Measurements from ENCODE around the gene LRRFIP1.
"Not testable (repeated sequence)": the region's sequence is repeated elsewhere in the genome, so short reads cannot be mapped to it uniquely, and the experiment has no call there.

The LRRFIP1 gene

GRCh38 chr2:237682856-237683670 is 55.7 kb downstream of the LRRFIP1 start:
- no peak for DNase-seq (ENCODE audit: low read depth in 2 of 2)

DNA sequence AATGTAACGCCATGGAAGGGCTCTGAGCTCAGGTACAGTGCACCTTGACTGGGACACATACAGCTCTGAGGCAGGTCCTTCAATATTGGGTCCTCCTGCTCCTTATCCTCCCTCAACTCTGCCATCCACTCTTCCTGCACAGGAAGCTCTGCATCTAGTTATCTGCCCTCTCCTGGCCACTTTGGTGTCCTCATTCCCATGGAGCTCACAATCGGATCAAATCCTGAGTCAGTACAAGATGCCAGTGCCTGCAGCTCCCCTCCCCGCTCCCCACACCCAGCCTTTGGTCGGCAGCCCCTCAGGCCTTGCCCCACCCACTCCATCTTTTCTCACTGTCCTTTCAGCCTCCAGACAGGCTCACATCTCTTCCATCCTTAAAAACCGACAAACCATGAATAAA is 58.0 kb downstream of the LRRFIP1 start:
- DNase-seq (ENCODE audit: low read depth in 2 of 2): no peak

- no peak for DNase-seq (ENCODE audit: low read depth in 2 of 2)
These were observed 59.3 kb downstream of the LRRFIP1 start for GRCh38 chr2:237686659-237687136.

GRCh38 chr2:237688081-237688480 is 60.7 kb downstream of the LRRFIP1 start:
- no peak for DNase-seq (ENCODE audit: low read depth in 2 of 2)

DNA sequence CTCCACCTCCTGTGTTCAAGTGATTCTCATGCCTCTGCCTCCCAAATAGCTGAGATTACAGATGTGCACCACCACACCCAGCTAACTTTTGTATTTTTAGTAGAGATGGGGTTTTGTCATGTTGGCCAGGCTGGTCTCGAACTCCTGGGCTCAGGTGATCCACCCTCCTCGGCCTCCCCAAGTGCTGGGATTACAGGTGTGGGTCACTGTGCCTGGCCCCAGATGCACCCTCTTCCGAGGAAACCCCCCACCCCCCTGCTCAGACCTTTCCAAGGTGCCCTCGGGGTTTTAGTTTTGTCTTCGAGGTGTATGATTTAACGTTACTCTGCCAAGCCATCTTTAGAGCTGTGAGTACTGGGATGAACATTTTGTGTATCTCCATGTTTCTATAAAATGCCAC is 61.2 kb downstream of the LRRFIP1 start:
- not testable (repeated sequence) for DNase-seq (ENCODE audit: low read depth in 2 of 2)

GRCh38 chr2:237689336-237690131 is 62.1 kb downstream of the LRRFIP1 start:
- DNase-seq (ENCODE audit: low read depth in 2 of 2): no peak

GRCh38 chr2:237691029-237691907 is 63.9 kb downstream of the LRRFIP1 start:
- no peak for DNase-seq (ENCODE audit: low read depth in 2 of 2)

DNA sequence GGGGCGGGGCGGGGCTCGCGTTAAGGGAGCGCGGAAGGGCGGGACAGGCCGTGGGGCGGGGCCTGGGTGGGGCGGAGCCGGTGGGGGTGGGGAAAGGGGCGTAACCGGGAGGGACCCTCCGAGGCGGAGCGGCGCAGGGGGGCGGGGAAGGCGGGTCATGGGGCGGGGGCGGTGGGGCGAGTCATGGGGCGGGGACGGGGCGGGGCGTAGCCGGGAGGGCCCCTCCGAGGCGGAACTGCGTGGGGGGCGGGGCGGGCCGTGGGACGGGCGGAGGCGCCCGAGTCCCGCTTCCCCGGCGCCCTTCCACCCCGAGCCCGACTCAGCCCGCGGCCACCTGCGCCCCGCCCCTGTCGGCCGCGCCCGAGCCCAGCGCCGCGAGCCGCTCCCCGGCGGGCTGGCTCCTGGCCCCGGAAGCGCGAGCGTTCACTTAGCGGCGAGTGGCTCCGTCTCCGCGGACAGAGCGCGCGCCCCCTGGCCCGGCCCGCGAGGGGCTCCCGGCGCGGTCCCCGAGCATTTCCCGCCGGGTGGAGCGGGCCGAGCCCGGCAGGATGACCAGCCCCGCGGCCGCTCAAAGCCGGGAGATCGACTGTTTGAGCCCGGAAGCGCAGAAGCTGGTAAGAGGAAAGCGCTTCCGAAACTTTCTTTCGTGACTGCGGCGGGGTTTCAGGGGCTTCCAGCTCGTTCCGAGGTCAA is 64.7 kb downstream of the LRRFIP1 start:
- DNase-seq (ENCODE audit: low read depth in 2 of 2): peak; percentile 90 to 96

DNA sequence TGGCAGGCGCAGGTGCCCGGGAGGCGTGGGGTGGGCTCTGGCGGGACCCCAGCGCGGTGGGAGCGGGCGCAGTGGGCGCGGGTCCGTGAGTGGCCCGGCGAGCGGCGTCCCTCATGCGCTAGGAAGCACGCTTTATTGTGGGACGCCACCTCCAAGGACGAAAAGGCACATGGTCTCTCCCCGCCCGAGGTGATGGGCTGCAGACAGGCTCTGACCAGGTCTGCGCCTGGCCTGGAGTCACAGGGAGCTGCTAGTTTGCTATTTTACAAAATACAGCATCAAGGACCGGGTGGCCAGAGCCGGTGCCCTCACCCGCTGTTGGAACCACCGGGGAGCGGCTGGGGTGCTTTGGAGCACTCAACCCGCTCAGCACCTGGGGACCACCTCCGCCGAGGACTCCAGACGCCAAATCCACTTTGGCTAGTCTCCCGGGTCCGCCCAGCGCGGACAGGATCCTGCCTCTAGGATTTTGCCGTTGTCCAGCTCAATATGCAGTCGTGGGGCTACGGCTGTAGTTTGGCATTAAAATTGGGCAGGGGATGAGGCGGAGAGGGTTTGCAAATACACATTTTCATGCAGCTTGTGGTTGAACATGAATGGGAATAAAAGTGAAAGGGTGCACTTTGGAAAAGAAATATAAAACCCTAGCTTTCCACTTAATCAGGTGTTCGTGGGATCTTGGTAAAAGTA is 65.4 kb downstream of the LRRFIP1 start:
- DNase-seq (ENCODE audit: low read depth in 2 of 2): no peak

- no peak for DNase-seq (ENCODE audit: low read depth in 2 of 2)
These were observed 66.1 kb downstream of the LRRFIP1 start for GRCh38 chr2:237693291-237693994.

- no peak for DNase-seq (ENCODE audit: low read depth in 2 of 2)
These were observed 67.2 kb downstream of the LRRFIP1 start for GRCh38 chr2:237694415-237695194.

GRCh38 chr2:237695201-237695780 is 67.9 kb downstream of the LRRFIP1 start:
- no peak for DNase-seq (ENCODE audit: low read depth in 2 of 2)

DNA sequence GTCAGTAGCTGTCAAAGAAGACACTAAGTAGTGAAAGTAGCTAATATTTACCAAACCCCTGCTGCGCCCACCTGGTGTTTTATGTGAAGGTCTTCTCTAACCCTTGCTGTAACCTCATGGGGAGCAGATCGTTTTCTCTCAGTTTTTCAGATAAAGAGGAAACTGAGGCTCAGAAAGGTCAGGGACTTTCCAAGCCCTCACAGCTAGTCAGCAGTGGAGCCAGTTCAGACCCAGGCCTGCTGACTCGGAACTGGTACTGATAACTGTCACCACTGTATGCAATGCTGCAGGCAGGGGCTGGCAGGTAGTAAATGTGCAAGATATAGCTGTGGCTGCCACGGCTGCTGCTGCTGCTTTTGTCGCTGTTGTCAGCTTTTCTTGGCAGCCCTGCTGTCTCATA is 69.1 kb downstream of the LRRFIP1 start:
- no peak for DNase-seq (ENCODE audit: low read depth in 2 of 2)

GRCh38 chr2:237697586-237698357 is 70.4 kb downstream of the LRRFIP1 start:
- DNase-seq (ENCODE audit: low read depth in 2 of 2): no peak

DNA sequence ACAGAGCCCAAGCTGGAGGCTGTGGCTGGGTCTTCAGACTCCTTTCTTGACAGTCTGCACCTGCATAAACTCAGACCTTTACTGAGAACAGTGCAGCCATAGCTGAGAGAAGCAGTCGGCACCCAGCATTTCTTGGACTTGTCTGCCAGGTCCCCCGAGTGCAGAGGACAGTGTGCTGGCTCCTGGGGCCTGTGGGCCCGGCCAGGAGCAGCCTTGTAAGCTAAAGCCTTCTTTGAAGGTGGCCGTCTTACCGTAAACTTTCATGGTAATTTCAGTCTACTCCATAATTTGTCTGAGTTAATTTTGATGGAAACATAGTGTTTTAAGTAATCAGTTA is 70.9 kb downstream of the LRRFIP1 start:
- DNase-seq (ENCODE audit: low read depth in 2 of 2): no peak

DNA sequence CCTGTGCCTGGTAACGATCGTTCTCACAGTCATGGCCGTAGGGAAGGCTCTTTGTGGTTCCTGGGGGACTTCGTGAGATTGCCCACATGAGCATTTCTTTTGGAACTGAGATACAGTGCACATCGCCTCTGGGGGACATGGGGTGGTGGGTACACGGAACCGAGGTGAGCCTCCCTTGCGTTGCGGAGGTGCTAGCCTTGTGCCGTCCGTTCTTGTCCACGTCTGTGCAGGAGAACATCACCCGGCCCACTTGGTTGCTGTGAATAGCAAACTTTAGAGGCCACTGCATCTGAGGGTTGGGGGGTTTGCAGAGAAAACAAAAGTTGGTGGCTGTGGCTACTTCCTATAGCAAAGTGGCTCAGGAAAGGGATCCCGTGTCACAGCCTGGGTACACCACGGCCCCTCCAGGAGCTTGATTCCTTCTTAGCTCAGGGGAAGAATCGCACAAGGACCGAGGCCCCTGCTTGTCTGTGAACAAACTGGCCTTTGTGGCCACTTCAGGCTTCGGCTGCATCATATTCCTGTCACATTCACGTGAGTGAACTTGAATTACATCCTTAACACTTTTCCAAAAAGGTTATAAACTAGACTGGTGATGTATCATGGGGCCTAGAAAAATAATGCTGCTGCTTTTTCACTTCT is 72.6 kb downstream of the LRRFIP1 start:
- no peak for DNase-seq (ENCODE audit: low read depth in 2 of 2)

DNA sequence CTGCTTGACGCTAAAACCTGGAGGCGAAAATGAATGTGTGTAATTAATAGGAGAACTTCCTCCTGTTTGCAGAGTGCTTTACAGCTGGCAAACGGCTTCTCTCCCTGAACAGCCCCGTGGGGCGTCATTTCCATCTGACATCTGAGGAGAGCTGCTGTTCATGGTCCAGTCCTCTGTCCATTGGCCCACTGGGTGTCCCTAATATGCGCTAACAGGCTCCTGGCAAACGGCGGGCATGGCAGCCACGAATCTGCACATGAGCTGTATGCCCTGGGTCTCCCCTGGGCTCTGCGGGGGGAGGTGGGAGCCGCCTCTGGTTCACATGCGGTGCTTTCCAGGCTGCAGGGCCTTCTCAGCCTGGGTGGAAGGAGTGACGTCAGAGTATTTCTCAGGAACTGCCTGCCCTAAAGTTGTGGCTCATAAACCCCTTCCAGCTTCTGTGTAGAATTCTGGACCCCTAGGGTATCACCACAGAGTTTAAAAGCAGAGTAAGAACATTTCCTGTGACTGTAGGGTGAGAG is 73.2 kb downstream of the LRRFIP1 start:
- DNase-seq (ENCODE audit: low read depth in 2 of 2): peak; percentile 35 to 59
